Measurements from ENCODE around the gene IRX4.

Gene IRX4

DNA sequence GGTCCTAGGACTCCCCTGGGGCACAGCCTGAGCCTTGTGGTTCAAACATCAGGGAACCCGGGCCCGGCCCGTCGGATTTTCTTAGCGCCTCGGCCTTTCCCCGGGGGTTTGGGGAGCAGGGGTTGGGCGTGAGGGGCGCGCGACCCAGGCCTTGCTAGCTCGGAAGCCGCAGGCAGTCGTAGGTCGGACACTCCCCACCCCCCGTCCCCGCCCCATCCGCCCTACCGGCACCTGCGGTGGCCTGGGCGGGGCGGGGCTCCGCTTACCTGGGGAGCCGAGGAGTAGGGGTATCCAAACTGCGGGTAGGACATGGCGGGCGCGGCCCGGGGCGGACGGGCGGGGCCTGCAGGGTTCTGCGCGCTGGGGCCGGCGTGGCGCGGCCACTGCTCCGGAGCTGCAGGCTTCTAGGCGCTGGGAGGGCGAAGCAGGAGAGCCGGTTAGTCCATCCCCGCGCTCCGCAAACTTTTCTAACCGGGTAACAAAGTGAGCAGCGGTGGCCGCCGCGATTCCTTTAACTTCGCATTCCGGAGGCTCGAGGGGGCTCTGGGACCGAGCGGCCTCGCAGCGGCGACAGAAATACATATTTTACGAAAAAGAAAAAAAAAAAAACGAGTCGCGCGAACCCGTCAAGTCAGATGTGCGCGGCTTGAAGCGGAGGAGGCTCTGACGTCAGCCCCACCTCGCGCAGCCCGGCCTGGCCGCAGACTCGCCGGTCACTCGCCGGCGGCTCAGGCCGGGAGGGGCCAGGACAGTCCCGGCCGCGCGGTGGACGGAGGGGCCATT is at the start of gene IRX4:
Gene IRX4 (minus strand): TSS at position 589 of the 783 bp plus-strand sequence. CDS start 278 bp downstream, at position 311.
- no peak for DNase-seq

DNA sequence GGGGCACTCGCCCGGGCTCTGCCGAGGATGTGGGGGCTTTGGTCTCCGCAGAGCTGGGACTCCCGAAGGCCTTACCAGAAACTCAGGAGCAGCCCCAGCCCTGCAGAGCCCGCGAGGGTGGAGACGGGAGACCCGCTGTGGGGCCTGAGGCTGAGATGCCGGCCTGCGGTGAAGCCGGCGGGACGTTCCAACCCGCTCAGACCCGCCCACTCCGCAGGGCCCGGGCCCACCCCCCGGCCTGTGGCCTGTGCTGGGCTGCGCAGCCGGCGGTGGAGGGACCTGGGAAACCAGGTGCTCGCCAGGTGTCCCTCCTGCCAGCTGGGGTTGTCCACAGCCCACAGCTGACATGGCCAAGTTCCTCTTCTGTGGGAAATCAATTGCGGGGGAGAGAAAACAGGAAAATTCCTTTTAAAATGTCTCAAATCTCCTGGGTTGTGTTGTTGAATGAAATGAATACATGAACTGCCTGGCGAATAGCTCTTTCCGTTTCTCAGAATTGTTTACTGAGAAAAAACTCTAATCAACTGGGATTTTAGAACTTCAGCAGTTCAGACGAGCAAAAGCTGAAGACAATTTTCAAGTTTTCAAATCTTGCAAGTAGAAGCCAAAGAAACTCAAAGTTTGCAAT is 49.0 kb upstream of the IRX4 start:
- no peak for DNase-seq

DNA sequence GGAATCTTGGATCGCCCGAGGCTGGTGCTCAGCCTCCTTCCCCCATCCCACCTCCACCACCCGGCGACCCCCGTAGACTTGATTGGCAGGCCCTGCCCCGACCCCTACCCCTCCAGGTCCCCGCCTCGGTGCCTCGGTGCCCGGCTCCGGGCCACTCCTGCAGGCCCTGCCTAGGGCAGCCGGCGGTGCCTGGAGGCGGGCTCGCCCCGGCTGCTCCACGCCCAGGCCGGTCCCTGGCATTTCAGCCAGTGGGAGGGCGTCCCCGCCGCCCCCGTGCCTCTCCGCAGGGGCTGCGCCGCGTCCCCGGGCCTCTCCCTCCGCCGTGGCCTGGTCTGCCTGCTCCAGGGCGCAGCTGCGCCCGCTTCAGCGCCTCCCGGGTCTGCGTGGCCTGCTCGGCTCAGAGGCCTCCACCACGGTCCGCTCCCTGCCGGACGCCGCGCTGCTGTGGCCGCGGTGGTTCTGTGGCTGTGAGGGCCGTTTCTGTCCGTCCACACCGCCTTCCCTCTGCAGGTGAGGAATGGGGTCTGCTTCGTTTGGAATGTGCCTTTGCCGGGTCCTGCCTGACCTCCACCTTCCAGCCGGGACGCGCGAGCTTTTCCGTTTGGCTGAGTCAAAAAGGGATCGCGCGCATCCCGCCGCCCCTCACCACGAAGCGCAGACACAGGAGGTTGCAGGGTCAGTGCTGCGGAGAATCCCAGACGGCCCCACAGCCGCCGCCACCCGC is 48.3 kb upstream of the IRX4 start:
- no peak for DNase-seq

DNA sequence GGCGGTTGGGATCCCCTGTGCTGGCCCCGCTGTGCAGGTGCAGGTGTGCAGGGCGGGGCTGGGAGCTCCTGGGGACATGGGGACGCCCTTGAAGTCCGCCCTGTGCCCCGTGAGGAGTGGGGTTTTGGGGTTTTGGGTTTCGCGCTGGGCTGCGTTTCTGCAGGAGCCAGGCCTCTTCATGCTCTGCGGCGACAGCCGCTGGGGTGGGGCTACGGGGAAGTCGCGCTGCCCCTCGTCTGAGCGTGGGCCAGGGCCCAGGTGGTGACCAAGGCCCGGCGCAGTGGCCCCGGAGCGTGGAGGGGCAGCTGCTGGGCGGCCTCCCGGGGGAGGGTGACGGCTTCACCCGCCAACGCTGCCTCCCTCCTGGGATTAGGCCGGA is 47.8 kb upstream of the IRX4 start:
- no peak for DNase-seq

DNA sequence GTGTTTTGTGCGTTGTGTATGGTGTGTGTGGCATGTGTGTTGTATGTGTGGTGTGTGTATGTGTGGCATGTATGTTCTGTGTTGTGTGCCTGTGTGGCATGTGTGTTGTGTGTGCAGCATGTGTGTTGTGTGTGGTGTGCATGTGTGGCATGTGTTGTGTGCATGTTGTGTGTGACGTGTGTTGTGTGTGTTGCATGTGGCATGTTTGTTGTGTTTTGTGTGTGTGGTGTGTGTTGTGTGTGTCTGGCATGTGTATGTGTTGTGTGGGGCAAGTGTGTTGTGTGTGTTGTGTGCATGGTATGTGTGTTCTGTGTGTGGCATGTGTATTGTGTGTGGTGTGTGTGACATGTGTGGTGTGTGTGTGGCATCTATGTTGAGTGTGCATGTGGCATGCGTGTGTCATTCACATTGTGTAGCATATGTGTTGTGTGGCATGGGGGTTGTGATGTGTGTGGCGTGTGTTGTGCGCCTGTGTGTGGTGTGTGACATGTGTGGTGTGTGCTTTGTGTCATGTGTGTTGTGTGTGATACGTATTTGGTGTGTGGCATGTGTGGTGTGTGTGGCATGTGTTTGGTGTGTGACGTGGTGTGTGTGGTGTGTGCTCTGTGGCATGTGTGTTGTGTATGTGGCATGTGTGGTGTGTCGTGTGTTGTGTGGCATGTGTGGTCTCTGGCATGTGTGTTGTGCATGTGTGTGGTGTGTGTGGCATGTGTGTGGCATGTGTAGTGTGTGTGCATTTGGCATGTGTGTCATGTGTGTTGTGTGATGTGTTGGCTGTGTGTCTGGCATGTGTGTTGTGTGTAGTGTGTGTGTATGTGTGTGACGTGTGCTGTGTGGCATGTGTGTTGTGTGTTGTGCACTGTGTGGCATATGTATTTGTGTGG is 46.6 kb upstream of the IRX4 start:
- DNase-seq, result no peak

DNA sequence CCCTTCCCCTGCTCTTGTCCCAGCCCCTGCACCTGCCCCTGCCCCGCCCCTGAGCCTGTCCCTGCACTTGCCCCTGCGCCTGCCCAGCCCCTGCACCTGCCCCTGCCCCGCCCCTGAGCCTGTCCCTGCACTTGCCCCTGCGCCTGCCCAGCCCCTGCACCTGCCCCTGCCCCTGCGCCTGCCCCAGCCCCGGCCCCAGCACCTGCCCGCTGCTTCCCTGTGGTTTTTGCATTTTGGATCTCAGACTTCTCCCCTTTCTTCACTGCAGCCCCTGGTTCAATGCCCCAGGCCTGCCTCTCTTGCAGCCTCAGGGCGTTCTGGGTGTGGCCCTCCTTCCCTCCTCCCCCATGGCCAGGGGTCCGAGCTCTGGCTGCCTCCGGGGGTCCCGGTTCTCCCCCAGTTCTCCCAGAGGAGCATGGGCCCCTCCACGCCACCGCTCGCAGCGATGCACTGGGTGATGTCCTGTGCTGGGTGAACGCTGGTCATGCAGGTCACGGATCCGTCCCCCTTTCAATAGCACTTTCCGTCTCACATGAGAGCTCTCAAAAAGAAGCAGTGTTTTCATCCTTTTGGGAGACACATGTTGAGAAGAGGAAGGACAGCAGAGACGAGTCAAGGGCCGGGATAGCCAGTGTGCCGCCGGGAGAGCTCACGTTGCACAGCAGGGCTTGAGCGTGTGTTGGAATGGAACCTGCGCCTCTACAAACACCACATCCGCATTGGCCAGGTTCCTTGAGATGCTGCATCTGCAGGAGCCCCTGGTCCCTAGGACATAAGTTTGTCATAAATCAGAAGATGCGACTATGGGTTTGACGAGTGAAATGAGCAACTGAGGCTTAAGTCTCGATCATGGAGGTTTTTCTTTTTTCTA is 44.0 kb upstream of the IRX4 start:
- no peak for DNase-seq

DNA sequence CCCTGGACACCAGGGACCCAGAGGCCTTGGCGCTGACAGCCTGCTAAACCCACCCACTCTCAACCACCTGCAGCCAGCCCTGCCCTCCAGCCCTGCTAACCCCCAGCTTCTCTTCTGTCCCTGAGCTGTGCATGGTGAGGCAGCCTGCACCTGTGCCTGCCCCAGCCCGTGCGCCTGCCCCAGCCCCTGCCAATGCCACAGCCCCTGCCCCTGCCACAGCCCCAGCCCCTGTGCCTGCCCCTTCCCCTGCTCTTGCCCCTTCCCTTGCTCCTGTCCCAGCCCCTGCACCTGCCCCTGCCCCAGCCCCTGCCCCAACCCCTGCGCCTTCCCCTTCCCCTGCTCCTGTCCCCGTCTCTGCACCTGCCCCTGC is 43.3 kb upstream of the IRX4 start:
- DNase-seq, result no peak

DNA sequence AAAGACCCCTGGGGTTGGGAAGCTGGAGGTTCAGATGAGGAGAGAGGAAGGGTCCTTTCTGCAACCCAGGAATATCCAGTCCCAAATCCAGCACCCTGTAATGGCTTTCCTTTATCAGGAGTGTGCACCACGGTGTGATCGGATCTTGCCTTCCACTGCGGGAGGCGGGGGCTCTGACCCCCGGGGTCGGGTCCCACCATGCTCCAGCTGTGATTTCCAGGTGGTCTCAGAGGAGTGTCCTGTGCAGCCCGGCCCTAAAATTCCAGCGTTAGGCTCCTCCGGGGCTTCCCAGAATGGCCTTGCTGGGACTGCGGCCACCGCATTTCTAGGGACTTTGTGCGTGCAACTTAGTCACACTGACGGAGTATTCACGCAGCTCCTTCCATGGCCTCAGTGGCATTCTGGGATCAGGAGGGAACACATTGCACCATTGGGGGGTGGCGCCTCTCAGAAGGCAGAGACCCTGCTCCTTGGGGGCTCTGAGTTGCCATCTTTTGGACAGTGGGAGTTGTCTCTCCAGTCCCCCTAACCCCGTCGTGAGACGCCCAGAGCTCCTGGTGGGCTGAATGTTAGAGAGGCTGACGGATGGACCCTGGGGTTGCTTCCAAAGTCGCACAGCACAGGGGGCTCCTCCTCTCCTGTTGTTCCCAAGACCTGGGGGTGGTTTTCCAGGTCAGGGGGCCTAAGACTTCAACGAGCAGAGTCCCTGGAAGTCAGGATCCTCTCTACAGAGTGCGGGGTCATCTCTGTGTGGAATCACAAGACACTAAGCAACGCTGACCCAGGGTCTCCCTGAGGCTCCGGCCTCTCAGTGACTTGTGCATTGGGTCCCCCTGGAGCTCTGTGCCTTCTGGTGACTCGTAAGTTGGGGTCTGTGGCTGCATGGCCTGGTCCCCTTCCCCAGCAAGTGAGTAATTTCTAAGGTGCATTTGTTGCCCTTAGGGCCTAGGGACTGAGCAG is 42.7 kb upstream of the IRX4 start:
- no peak for DNase-seq

DNA sequence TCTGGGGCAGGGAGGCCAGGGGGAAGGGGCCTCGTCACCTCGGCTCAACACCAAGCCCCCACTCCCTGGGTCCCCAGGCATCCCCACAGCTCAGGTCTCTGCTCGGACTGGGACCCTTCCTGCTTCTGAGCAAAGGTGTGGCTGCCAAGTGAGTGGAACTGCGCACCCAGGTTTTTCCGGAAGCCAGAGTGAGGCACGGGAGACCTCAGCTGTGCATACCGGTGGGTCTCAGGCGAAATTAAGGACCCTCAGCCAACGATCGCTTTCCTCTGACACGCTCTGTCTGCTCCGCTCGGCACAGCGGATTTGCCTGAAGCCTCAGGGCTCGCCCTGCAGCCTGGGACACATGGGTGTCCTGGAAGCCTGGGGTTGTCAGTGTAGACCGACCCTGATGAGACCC is 41.0 kb upstream of the IRX4 start:
- DNase-seq, result no peak

DNA sequence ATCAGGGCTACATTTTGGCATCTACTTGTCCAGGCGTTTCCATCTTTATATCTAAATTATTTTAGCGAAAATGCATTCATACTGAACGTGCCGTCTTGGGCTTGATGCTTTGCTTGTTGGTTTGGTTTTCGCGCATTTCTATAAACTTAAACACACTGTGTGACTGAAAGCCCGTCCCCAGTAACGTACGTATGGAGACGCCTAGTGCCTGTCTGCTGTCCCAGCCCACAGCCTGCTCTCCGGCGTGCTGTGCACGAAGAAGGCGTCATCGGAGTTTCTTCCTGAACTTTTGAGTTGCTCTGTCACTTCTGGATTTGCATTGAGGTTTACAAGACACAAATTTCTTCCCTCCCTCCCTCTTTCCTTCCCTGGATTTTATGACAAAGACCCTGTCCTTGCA is 40.6 kb upstream of the IRX4 start:
- DNase-seq, result no peak

DNA sequence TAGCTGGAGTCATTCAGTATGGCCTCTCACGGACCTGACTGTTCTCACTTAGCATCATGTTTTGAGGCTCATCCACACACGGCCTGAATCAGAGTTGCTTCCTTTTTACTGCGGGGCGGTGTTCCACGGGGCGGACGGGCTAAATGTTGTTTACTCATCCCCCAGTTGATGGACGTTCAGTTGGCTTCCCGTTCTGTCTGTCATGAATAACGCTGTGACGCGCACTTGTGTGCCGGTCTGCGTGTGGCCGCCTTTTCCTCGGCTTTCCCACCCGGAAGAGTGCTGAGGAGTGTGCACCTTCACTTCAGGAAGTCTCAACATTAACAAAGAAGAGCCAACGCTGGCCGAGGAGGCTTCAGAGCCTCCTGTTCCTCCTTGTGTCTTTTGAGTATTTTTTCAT is 39.0 kb upstream of the IRX4 start:
- no peak for DNase-seq

DNA sequence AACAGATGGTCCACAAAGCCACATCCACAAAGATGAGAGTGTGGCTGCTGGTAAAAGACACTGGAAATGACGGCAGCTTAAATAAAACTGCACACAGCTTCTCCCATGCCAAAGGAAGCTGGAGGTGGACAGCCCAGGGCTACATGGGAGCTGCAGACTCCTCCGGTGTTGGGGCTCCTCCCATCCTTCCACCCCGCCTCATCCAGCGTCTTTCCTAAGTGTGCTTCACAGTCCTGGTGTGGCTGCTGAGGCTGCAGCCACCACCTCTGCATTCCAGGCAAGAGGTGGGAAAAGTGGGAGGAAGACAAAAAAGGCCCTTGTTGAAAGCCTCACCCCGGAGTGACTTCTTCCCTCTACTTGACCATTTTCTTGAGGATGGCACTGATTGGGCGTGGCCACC is 37.0 kb upstream of the IRX4 start:
- DNase-seq, result no peak

DNA sequence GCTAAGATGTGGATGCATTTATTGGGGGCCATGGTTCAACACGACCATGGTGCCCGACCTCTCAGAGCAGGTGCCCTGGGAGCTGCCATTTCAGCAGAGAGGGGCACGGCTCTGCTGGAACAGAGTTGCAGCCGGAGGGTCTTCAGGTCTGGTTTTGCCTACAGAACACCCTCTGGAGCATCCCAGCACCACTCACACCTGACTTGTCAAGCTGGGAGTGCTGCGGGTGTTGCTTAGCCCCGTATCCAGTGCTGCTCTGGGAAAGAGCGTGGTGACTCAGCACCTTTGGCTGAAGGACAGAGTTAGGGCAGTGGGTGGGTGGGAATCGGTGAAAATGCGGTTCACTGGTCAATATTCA is 36.5 kb upstream of the IRX4 start:
- DNase-seq, result no peak

DNA sequence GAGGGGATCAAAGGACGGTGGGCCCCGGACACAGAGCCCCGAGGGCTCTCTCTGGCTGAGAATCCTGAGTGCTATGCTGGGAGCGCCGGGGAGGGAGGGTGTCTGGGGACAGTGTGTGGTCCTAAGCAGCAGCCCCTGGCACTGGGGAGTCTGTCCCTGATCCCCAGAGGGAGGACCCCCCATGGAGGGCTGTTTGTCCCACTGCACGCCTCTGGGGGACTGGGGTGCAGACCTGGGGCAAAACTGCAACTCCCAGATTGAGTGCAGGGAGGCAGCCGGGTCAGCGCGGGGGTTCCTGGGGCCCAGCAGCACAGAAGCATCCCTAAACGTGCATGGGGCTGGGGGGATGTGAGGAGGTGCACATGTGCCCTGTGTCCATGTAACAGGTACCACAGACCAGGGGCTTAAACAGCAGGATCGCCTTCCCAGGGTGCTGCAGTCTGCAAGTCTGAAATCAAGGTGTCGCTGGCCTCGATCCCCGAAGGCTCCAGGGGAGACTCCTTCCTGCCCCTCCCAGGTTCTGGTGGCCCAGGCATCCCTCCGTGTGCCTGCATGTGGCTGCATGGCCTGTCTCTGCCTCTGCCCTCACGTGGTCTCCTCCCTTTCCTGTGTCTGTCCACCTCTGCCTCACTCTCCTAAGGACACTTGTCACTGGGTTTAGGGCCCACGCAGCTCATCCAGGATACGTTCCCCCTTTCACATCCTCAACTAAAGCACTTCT is 35.9 kb upstream of the IRX4 start:
- no peak for DNase-seq

DNA sequence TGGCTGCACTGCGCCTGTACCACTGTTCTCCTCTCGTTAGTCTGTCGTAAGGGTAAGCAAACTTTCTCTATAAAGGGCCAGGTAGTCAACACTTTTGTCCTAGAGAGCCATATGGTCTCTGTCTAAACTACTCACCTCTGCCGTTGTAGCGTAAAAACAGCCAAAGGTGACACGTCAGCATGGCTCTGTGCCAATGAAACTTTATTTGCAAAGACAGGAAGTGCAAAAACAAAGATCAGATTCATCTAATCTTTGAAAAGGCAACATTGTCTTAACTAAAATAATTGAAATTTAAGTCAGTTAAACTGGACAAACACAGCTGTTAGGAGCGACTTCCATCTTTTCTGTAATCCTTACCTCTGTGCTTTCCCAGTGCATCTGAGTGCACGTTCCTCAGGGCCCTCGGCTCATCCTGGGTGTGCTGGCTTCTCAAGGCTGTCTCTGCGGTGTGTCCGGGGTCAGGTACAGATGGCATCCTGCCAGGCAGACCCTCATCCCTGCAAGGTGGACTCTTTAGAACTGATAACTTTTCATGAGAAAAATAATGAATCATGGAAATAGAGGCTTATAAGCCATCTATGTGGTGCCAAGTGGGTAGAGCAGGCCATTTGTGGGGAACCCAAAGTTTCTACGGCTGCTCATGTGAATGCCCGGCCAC is 35.2 kb upstream of the IRX4 start:
- DNase-seq, result no peak

DNA sequence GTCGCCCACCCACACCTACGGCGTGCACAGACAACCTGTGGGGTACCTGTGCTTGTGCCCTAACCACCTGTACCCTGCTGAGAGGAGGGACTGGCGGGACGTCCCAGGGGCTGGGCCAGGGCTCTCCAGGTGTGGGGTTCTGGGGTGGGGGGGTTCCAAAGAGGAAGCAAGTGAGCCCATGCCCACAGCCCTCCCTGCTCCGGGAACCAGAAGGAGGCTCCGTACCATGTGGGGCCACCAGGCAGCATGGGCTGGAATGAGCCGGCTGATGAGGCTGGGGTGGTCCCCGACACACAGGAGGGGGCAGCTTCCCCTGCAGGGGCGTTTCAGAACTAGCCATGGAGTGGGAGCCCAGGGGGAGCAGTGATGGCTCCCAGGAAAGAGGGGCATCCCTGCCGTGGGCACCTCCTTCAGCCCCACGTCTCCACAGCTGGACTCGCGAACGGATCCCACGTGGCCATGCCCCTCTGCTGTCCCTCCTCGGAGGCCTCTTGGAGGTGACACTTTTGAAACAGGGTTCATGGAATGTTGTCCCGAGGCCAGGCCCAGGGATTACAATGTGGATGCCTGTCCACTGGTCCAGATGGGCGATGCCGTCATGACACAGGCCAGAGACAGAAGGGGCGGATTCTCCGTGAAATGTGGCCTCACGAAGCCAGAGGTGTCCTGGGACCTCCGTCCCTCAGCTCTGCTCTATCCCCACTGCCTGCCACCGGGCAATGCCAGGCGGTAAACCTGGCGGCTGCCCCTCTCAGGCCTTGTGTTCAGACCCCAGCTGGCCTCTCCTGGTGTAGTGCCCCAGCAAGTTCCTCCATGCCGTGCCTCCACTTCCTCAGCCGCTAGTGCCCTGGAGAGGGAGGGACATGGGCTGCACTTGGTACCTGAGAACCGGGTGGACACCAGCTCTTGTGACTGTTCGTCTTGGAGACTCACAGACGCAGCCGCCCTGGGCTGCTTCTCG is 33.6 kb upstream of the IRX4 start:
- no peak for DNase-seq

DNA sequence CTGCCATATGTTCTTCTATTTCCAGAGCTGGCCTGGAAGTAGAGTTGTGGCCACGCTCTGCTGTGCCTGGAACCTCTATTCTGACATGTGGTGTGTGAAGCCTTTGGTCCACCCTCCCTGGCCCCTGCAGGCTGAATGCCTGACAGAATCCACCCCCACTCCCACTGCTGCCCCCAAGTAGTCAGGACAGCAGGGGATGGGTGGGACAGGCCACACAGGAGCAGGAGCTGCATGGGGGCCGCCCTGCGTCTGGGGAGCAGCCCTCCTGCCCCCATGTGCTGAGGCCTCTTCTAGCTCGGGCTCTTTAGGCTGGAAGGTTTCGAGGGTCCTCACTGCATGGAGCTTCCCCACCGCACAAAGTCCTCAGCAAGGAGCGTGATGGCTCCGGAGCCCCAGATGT is 32.6 kb upstream of the IRX4 start:
- DNase-seq, result no peak

DNA sequence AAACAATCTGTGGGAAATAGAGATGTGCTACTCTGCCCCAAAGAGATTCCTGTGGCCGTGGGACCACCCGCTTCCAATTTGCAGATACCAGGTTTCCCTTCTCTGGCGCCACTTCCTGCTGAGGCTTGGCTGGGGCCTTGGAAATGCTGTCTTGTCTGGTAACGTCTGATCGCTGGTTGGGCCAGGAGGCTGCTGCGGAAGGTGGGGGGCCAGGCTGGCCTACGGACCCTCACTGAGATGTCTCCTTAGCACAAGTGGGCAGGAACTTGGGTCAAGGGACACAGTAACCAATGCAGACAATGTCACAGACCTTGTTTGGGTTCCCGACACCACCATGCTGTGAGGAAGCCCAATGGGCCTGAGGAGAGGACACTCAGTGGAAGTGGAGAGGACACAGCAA is 31.7 kb upstream of the IRX4 start:
- DNase-seq, result no peak

DNA sequence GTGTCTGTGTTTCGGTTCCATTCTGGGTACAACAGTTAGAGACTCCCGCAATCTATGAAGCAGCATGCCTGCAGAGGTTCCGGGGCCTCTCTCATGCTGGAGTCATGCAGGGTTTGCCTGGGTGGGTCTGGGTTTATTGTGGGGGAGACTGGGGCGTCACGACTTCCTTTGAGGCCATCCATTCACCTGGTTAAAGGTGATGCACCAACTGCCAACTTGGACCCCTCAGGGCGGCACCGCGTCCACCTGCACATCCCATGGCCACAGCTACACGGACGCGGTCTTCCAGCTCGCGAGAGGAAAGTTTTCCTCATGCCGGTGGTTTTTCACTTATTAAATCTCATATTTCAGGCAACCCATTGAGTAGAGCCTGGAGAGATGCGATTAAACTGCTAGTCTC is 30.9 kb upstream of the IRX4 start:
- DNase-seq, result no peak

Measured in NCI-H1694 (cell line).